ENCODE measurements around the gene PAX9. TPM values are rescaled to one million over a fixed set of nuclear protein-coding genes. Genes with fewer than 3 reads are reported as not detected.
A peak's percentile ranks its signal among the peaks of the same experiment; 100 is the strongest.

The PAX9 gene
- total RNA-seq, 2 experiments from 2014 or later, result not detected

GRCh38 chr14:36655571-36655962 lies 6.1 kb upstream of the PAX9 start:
- ATAC-seq (ENCODE audit: poor library complexity), result no peak
- H3K27ac ChIP-seq (ENCODE audit: low read depth in 1 of 2, low read length in 2 of 2), result no peak overlapping the region

GRCh38 chr14:36655963-36656686 lies 5.5 kb upstream of the PAX9 start:
- Histone ChIP-seq H3K27me3 (ENCODE audit: control insufficient read depth in 1 of 2, insufficient read depth in 2 of 2, low read length in 2 of 2) (peaks cover 84 to 100% of the 10 kb centered on the region in 2 experiments), H3K9me3 (ENCODE audit: control insufficient read depth in 1 of 2, insufficient read depth in 1 of 2, low read length in 2 of 2) (peaks cover 12 to 63% of the 10 kb centered on the region in 2 experiments), H3K4me1 (ENCODE audit: insufficient read depth, low read length) (peaks cover 41% of the 10 kb centered on the region), H3K27ac (ENCODE audit: low read depth in 1 of 2, low read length in 2 of 2) (no peak overlapping the region), H3K36me3 (ENCODE audit: insufficient read depth, low read length) (no peaks in the 10 kb centered on the region), H3K4me3 (ENCODE audit: low read length) (no peak overlapping the region)
- Mint-ChIP-seq H3K4me1 (ENCODE audit: low read depth) (peaks cover 38% of the 10 kb centered on the region), H3K4me3 (peak overlapping the region; percentile 20), H3K27me3 (peaks cover 99% of the 10 kb centered on the region), H3K9me3 (no peaks in the 10 kb centered on the region), H3K27ac (no peak overlapping the region), H3K36me3 (ENCODE audit: low read depth) (no peaks in the 10 kb centered on the region)
- CTCF ChIA-PET, result no interaction called here
- no peak for TF ChIP-seq CTCF (IDR thresholded peaks at IDR 0.05)
- intact Hi-C loops (cut with DNase I, micrococcal nuclease), result no loop called here
- DNase-seq (peak in 2 of 14 experiments; percentile 18 to 20), ATAC-seq (ENCODE audit: poor library complexity) (no peak)
- POLR2A ChIA-PET, result no interaction called here

More at GRCh38 chr14:36655571-36655962, 6.1 kb upstream of the PAX9 start:
- ChIA-PET CTCF (no interaction called here), POLR2A (no interaction called here)
- Mint-ChIP-seq H3K4me1 (ENCODE audit: low read depth) (peaks cover 35% of the 10 kb centered on the region), H3K36me3 (ENCODE audit: low read depth) (no peaks in the 10 kb centered on the region), H3K4me3 (no peak overlapping the region), H3K9me3 (no peaks in the 10 kb centered on the region), H3K27ac (no peak overlapping the region), H3K27me3 (peaks cover 99% of the 10 kb centered on the region)
- peaks cover 12 to 58% of the 10 kb centered on the region in 2 experiments for H3K9me3 ChIP-seq (ENCODE audit: control insufficient read depth in 1 of 2, insufficient read depth in 1 of 2, low read length in 2 of 2)
- H3K4me1 ChIP-seq (ENCODE audit: insufficient read depth, low read length), result peaks cover 38% of the 10 kb centered on the region
- H3K27me3 ChIP-seq (ENCODE audit: control insufficient read depth in 1 of 2, insufficient read depth in 2 of 2, low read length in 2 of 2), result peaks cover 78 to 99% of the 10 kb centered on the region in 2 experiments
- DNase-seq, result no peak
- intact Hi-C loops (cut with DNase I, micrococcal nuclease), result no loop called here
- no peaks in the 10 kb centered on the region for H3K36me3 ChIP-seq (ENCODE audit: insufficient read depth, low read length)
- H3K4me3 ChIP-seq (ENCODE audit: low read length), result no peak overlapping the region
- TF ChIP-seq CTCF (IDR thresholded peaks at IDR 0.05), result no peak

- Histone ChIP-seq H3K4me1 (ENCODE audit: insufficient read depth, low read length) (peaks cover 48% of the 10 kb centered on the region), H3K36me3 (ENCODE audit: insufficient read depth, low read length) (no peaks in the 10 kb centered on the region), H3K27ac (ENCODE audit: low read depth in 1 of 2, low read length in 2 of 2) (no peak overlapping the region), H3K27me3 (ENCODE audit: control insufficient read depth in 1 of 2, insufficient read depth in 2 of 2, low read length in 2 of 2) (peaks cover 91 to 100% of the 10 kb centered on the region in 2 experiments), H3K9me3 (ENCODE audit: control insufficient read depth in 1 of 2, insufficient read depth in 1 of 2, low read length in 2 of 2) (peaks cover 12 to 70% of the 10 kb centered on the region in 2 experiments), H3K4me3 (ENCODE audit: low read length) (no peak overlapping the region)
- no peak overlapping the region for H3K27ac Mint-ChIP-seq
- DNase-seq (no peak), ATAC-seq (ENCODE audit: poor library complexity) (no peak)
- H3K9me3 Mint-ChIP-seq, result no peaks in the 10 kb centered on the region
- H3K4me3 Mint-ChIP-seq, result peak overlapping the region; percentile 4
- TF ChIP-seq CTCF (IDR thresholded peaks at IDR 0.05), result no peak
- peaks cover 99% of the 10 kb centered on the region for H3K27me3 Mint-ChIP-seq
- POLR2A ChIA-PET, result no interaction called here
- CTCF ChIA-PET, result no interaction called here
- no peaks in the 10 kb centered on the region for H3K36me3 Mint-ChIP-seq (ENCODE audit: low read depth)
- intact Hi-C loops (cut with DNase I, micrococcal nuclease), result no loop called here
- H3K4me1 Mint-ChIP-seq (ENCODE audit: low read depth), result peaks cover 44% of the 10 kb centered on the region
Observed at GRCh38 chr14:36656687-36657398, 4.8 kb upstream of the PAX9 start.

Data from CD4-positive, alpha-beta T cell (primary cell).